GM19467 (cell line): ENCODE measurements around the gene ARMC7.
"Not testable (repeated sequence)": the region's sequence is repeated elsewhere in the genome, so short reads cannot be mapped to it uniquely, and the experiment has no call there.

Experiments
- ATAC-seq: cut with Tn5 transposase; IDR thresholded peaks from one replicate; pipeline ENCODE4 v1.9.1; 2021; ENCODE audit warnings: mild to moderate bottlenecking, moderate library complexity; ENCODE audit not compliant: unreplicated experiment

Gene ARMC7

DNA sequence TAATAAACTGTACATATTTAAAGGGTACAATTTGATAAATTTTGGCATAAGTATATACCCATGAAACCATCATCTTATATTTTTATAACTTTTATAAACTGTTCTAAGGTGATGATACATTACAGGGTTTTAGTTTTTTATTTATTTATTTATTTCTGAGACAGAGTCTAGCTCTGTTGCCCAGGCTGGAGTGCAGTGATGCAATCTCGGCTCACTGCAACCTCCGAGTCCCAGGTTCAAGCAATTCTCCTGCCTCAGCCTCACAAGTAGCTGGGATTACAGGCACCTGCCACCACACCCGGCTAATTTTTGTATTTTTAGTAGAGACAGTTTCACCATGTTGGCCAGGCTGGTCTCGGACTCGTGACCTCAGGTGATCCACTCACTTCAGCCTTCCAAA lies 18.2 kb downstream of the ARMC7 start:
- not testable (repeated sequence) for ATAC-seq

DNA sequence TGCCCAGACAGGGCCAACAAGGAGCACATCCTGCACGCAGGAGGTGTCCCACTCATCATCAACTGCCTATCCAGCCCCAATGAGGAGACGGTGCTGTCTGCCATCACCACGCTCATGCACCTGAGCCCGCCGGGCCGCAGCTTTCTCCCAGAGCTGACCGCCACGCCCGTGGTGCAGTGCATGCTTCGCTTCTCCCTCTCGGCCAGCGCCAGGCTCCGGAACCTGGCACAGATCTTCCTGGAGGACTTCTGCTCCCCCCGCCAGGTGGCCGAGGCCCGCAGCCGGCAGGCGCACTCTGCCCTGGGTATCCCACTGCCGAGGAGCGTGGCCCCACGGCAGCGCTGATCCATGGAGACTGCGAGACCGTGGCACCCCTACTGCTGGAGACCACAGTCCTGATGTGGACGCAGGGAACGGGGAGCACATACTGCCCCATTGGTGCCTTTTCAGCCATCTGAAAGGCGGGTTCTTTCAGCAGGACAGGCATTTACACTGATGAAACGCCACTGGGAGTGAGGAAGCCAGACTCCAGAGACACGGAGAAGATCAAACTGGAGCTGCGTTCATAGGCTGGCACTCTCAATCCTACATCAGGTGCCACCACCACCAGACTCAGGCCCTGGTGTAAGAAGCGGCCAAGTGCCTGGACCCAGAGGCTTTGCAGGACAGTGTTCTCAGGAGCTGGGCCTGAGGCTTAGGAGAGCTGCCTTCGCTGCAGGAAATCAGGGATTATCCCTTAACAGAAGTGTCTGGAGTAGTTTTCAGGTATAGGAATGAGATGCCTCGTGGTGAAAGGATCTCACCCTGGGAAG lies 19.1 kb downstream of the ARMC7 start:
- no peak for ATAC-seq

GRCh38 chr17:75129576-75129975 lies 19.8 kb downstream of the ARMC7 start:
- ATAC-seq: no peak

DNA sequence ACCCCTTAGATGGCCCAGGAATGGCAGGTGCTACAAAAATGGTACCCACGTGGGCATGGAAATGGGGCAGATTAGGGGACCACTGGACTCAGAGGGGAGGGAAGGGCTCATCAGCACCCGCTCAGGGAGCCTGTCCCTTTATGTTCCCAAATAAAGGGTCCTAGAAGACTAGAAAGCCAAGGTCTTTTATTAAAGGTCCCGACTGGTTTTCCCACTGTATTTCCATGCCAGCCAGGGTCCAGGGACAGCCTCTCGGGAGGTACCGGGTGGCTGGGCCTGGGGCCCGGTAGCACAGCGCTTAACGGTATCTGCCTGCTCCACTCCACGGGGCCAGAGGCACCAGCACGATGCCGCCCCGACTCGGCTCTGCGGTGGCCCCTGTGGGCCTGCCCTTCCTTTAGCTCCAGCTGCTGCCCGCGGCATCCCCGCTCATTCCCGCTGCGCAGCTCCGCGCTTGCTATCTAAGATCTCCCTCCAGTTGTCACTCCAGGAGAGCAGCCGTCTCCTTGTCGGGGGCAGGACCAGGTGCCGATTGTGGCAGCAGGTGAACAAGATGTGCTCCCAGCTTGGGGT lies 20.4 kb downstream of the ARMC7 start:
- no peak for ATAC-seq

- ATAC-seq: no peak
Observed at GRCh38 chr17:75130632-75131277, 21.0 kb downstream of the ARMC7 start.

- peak; percentile 73 for ATAC-seq
Observed at GRCh38 chr17:75131278-75132017, 21.7 kb downstream of the ARMC7 start, which contains the start of gene NT5C. Gene NT5C, minus strand, starts transcription at chr17:75131742. Its CDS starts 35 bp downstream, at chr17:75131707.

DNA sequence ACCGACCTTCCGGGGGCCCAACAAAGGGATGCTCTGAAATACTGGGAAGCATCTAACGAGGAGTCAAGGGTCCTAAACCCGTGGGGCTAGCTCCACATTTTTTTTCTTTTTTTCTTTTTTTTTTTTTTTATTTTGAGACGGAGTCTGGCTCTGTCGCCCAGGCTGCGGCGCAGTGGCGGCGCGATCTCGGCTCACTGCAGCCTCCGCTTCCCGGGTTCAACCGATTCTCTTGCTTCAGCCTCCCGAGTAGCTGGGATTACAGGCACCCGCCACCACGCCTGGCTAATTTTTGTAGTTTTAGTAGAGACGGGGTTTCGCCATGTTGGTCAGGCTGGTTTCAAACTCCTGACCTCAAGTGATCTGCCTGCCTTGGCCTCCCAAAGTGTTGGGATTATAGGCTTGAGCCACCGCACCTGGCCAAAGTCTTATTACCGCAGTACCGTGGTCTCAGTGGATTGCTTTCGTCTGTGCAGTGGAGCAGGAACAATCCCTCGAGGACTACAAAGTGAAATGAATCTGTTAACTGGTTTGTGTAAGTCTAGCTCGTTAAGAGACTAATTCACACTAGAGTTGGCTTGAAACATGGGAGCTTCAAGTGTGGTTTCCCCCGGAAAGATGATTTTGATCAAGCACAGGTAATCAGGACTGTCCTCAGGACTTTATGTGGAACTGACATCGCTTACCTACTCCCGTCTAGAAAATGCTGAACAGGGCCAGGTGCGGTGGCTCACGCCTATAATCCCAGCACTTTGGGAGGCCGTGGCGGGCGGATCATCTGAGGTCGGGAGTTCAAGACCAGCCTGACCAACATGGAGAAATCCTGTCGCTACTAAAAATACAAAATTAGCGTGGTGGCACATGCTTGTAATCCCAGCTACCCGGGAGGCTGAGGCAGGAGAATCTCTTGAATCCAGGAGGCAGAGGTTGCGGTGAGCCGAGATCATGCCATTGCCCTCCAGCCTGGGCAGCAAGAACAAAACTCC lies 22.5 kb downstream of the ARMC7 start:
- ATAC-seq: not testable (repeated sequence)

GRCh38 chr17:75133001-75133400 lies 23.2 kb downstream of the ARMC7 start:
- no peak for ATAC-seq

- ATAC-seq: not testable (repeated sequence)
Observed at GRCh38 chr17:75133607-75134347, 24.0 kb downstream of the ARMC7 start.

GRCh38 chr17:75135452-75135851 lies 25.7 kb downstream of the ARMC7 start:
- ATAC-seq: no peak

GRCh38 chr17:75135946-75136345 lies 26.2 kb downstream of the ARMC7 start:
- no peak for ATAC-seq

GRCh38 chr17:75137762-75138161 lies 28.0 kb downstream of the ARMC7 start:
- not testable (repeated sequence) for ATAC-seq

DNA sequence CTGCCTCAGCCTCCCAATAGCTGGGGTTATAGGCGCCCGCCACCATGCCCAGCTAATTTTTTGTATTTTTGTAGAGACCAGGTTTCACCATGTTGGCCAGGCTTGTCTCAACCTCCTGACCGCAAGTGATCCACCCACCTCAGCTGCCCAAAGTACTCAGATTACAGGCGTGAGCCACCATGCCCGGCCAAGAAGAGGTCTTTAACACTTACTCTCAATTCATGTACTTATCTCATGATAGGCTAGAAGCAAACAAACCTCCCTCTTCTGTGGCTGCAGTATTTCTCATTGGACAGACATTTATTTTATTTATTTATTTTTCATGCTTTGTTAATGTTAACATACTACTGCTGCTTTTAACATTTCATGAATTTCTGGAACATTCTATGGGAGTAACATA lies 28.8 kb downstream of the ARMC7 start:
- no peak for ATAC-seq

DNA sequence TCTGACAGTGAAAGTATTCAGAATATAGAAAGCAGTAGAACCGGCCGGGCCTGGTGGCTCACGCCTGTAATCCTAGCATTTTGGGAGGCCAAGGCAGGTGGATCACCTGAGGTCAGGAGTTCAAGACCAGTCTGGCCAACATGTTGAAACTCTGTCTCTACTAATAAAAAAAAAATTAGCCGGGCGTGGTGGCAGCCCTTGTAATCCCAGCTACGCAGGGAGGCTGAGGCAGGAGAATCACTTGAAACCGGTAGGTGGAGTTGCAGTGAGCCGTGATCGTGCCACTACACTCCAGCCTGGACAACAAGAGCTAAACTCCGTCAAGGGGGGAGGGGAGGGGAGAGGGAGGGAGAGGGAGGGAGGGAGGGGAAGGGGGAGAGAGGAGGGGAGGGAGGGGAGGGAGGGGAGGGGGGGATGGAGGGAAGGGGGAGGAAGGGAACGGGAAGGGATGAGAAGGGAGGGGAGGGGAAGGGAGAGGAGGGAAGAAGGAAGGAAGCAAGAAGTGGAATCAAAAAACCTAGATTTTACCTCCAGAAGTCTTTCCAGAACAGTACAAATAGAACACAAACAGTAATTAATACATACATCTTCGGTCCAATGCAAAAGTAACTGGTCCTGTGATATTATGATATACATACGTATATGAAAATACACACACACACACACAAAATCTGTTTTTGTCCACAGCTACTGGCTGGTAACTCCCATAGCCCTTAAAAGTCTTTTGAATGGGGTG lies 32.6 kb downstream of the ARMC7 start:
- no peak for ATAC-seq

DNA sequence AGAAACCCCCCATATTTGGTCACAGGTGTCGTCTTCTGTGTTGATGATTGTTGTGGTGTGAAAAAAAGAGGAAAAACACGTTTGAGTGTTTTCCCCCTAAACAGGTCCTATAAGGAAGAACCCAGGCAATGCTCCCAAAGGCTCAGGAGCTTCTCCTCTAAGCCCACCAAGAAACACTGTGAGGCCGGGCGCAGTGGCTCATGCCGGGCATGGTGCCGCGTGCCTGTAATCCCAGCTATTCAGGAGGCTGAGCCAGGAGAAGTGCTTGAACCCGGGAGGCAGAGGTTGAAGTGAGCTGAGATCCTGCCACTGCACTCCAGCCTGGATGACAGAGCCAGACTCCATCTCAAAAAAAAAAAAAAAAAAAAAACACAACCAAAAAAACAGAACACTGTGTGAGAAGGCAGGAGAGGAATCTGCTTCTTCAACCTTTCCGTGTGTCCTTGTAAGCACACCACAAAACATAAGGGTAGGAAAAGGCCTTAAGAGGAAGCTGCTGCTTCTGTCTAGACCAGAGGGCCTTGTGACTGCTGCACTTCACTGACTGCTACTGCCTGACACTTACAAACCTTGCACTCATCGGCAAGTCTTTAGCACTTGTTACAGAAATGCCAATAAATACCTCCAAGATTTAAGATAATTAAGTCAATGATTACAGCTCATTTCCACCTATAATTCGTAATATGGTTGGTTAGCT lies 35.2 kb downstream of the ARMC7 start:
- ATAC-seq: no peak

GRCh38 chr17:75146592-75146991 lies 36.8 kb downstream of the ARMC7 start:
- no peak for ATAC-seq

DNA sequence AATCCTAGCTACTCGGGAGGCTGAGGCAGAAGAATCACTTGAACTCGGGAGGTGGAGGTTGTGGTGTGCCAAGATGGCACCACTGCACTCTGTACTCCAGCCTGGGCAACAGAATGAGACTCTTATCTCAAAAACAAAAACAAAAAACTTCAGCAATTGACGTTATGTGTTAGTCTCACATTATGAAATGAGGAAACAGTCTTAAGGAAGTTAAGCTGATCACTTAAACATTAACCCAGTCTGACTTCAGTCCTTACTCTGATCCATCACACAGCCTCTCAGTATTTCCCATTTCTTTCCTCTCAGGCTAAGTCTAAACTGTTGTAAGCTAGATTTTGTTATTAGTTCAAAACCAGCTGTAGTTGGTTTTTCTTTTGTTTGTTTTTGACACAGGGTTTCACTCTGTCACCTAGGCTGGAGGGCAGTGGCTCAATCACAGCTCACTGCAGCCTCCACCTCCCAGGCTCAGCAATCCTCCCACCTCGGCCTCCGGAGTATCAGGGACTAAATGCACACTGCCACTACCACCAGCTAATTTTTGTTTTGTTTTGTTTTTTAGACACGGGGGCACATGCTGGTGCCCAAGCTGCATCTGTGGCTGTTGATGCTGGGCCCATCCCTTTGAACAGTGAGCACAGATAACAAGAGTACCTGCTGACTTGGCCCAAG lies 38.2 kb downstream of the ARMC7 start:
- no peak for ATAC-seq

GRCh38 chr17:75151930-75152329 lies 42.2 kb downstream of the ARMC7 start:
- ATAC-seq: no peak
